PC-9 (cell line): Measurements from ENCODE around the gene EPB42. TPM values are rescaled to one million over a fixed set of nuclear protein-coding genes. Genes with fewer than 3 reads are reported as not detected.

Source experiments
- BruUV-seq: library from RNA; stranded (reverse); fragments of 400-500 nt; replicated peaks from 2 replicates; lab custom pipeline; 2021; lab: Mats Ljungman, UMichigan
- CTCF ChIA-PET: fragments of 300-600 bp; sonication (Branson Sonifier 250); formaldehyde crosslinking; loops from one replicate; lab custom pipeline; 2022; ENCODE audit warnings: antibody characterized with exemption; lab: Charles Lee
- POLR2A ChIA-PET: fragments of 300-600 bp; sonication (Branson Sonifier 250); formaldehyde crosslinking; loops from one replicate; lab custom pipeline; 2022; ENCODE audit warnings: antibody characterized with exemption; ENCODE audit not compliant: unreplicated experiment; lab: Charles Lee
- DNase-seq, 2 experiments: peaks; one replicate each; pipeline versions ENCODE4 v3.0.0 to v3.0.0-alpha.2; 2015 to 2022; ENCODE audit warnings: mixed read lengths in 1 of 2
- H2AFZ ChIP-seq: fragments of 200-600 bp; sonication (generic); 2 replicates; pipeline ENCODE4 v1.8.1; 2017; ENCODE audit warnings: antibody characterized with exemption
- H3F3A ChIP-seq: fragments of 200-600 bp; sonication (generic); 2 replicates; pipeline ENCODE4 v1.8.1; 2017; ENCODE audit warnings: antibody characterized with exemption, mild to moderate bottlenecking, low read depth; ENCODE audit not compliant: insufficient read depth
- H3K27ac ChIP-seq: fragments of 200-600 bp; sonication (generic); 2 replicates; pipeline ENCODE4 v1.6.1; 2016; ENCODE audit warnings: mixed run types
- H3K27me3 ChIP-seq: fragments of 200-600 bp; sonication (generic); 2 replicates; pipeline ENCODE4 v1.6.1; 2016; ENCODE audit warnings: low read depth, mixed run types; ENCODE audit not compliant: insufficient read depth
- H3K36me3 ChIP-seq: fragments of 200-600 bp; sonication (generic); 2 replicates; pipeline ENCODE4 v1.6.1; 2016; ENCODE audit warnings: low read depth, mixed run types
- H3K4me1 ChIP-seq: fragments of 200-600 bp; sonication (generic); replicated peaks from 2 replicates; pipeline ENCODE4 v1.6.1; 2016; ENCODE audit warnings: mixed run types; ENCODE audit not compliant: insufficient read depth
- H3K4me2 ChIP-seq: fragments of 200-600 bp; sonication (generic); 2 replicates; pipeline ENCODE4 v1.6.1; 2017; ENCODE audit warnings: mixed run types
- H3K4me3 ChIP-seq: fragments of 200-600 bp; sonication (generic); 2 replicates; pipeline ENCODE4 v1.6.1; 2016; ENCODE audit warnings: mixed run types
- H3K79me2 ChIP-seq: fragments of 200-600 bp; sonication (generic); 2 replicates; pipeline ENCODE4 v1.6.1; 2017; ENCODE audit warnings: low read depth, mixed run types
- H3K9me2 ChIP-seq: fragments of 200-600 bp; sonication (generic); 2 replicates; pipeline ENCODE4 v1.8.1; 2017; ENCODE audit warnings: mild to moderate bottlenecking; ENCODE audit not compliant: insufficient read depth
- H3K9me3 ChIP-seq: fragments of 200-600 bp; sonication (generic); 2 replicates; pipeline ENCODE4 v1.8.1; 2016; ENCODE audit warnings: low read depth; ENCODE audit not compliant: insufficient read depth
- H4K20me1 ChIP-seq: fragments of 200-600 bp; sonication (generic); 2 replicates; pipeline ENCODE4 v1.8.1; 2017; ENCODE audit not compliant: insufficient read depth
- EZH2 ChIP-seq: fragments of 200-600 bp; sonication (generic); IDR thresholded peaks from 2 replicates; pipeline ENCODE4 v1.8.0; 2017; ENCODE audit warnings: antibody characterized with exemption, low read depth
- intact Hi-C: fragments of 100-400 bp; cut with micrococcal nuclease; formaldehyde crosslinking; loops from one replicate; pipeline ENCODE4 v1.10.0; 2022; ENCODE audit not compliant: unreplicated experiment
- total RNA-seq: library from RNA; stranded (reverse); gene quantifications from 2 replicates; pipeline ENCODE4 v1.2.3, GENCODE V29; 2021
- TF ChIP-seq, protein P1 (sequence below): fragments of 200-600 bp; sonication (generic); conservative IDR thresholded peaks from 2 replicates; pipeline ENCODE4 v1.6.1; 2017; ENCODE audit warnings: mixed run types, antibody characterized with exemption, mild to moderate bottlenecking, moderate library complexity

The EPB42 gene
- total RNA-seq, 1 experiment from 2014 or later = not detected

DNA sequence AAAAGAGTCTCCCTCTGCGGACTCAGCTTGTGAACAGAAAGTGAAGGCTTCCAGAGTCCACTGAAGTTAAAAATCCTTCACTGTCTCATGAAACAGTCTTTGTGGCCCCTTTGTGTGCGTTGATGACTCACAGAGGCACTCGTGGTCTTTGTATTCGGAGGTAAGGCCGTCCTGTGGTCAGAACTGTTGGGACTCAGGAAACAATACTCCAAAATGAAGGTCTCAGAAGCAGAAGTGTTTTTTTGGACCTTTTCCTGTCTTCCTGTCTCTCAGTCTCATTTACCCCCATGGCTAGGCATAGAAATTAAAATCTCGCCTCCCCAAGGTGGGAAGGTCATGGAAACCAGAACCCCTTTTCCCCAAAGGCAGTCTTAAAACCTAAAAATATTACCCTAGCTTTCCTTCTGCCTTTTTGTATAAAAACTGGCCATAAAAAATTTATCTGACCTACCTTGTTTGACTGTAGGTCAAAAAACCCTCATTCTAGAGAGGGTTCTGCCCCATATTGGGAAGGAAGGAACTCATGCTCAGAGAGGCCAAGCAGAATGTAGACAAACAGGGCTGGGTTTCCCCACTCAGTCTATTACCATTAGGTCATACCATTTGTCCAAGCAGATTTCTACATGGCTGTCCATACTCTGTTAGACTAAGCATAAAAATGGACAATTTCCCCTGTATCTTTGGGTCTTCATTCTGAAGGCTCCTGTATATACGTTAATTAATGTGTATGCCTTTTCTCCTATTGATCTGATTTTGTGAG is 19.1 kb upstream of the EPB42 start:
- Histone ChIP-seq H3K4me1 (peaks cover 32% of the 10 kb centered on the region), H3K4me2 (no peak overlapping the region), H3K4me3 (no peak overlapping the region), H3F3A (peaks cover 19% of the 10 kb centered on the region; the same call in 1 of the 2 replicates), H2AFZ (no peak overlapping the region), H3K9me2 (no peaks in the 10 kb centered on the region), H4K20me1 (no peaks in the 10 kb centered on the region), H3K27ac (no peak overlapping the region), H3K36me3 (no peaks in the 10 kb centered on the region), H3K9me3 (no peaks in the 10 kb centered on the region), H3K27me3 (no peaks in the 10 kb centered on the region), H3K79me2 (no peaks in the 10 kb centered on the region)
- TF ChIP-seq, protein P1, sequence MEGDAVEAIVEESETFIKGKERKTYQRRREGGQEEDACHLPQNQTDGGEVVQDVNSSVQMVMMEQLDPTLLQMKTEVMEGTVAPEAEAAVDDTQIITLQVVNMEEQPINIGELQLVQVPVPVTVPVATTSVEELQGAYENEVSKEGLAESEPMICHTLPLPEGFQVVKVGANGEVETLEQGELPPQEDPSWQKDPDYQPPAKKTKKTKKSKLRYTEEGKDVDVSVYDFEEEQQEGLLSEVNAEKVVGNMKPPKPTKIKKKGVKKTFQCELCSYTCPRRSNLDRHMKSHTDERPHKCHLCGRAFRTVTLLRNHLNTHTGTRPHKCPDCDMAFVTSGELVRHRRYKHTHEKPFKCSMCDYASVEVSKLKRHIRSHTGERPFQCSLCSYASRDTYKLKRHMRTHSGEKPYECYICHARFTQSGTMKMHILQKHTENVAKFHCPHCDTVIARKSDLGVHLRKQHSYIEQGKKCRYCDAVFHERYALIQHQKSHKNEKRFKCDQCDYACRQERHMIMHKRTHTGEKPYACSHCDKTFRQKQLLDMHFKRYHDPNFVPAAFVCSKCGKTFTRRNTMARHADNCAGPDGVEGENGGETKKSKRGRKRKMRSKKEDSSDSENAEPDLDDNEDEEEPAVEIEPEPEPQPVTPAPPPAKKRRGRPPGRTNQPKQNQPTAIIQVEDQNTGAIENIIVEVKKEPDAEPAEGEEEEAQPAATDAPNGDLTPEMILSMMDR = no peak
- TF ChIP-seq EZH2 = no peak
- intact Hi-C loops = no loop called here
- ChIA-PET CTCF (no interaction called here), POLR2A (no interaction called here)
- no TSS peak for BruUV-seq
- DNase-seq = no peak

DNA sequence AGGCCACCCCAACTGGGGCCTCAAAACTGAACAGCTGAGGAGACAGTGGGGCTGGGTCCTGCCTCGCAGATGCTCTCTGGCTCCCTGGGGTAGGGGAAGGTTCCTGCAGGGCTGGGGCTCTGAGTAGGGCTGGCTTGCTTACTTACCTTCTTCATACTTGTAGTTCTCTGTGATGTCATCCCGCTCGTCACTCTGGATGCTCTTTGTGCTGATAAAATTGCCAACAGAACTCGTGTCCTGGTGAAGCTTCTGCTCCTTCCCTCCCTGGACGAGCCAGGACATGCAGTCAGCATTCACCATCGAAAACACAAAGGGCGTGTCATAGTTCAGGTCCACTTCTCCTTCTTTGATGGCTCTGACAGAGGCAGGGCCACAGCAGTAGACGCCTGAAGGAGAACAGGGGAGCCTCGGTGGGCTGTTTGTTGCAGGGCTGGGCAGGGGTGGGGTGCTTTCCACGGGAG is 17.9 kb upstream of the EPB42 start:
- H3K79me2 ChIP-seq = no peaks in the 10 kb centered on the region
- H3K4me1 ChIP-seq = peaks cover 20% of the 10 kb centered on the region
- intact Hi-C loops = no loop called here
- DNase-seq = no peak
- H3K27me3 ChIP-seq = no peaks in the 10 kb centered on the region
- H3K4me2 ChIP-seq = no peak overlapping the region
- no peaks in the 10 kb centered on the region for H3K9me3 ChIP-seq
- ChIA-PET CTCF (no interaction called here), POLR2A (no interaction called here)
- BruUV-seq = no TSS peak
- TF ChIP-seq EZH2 = no peak
- TF ChIP-seq, protein P1 = no peak
- H2AFZ ChIP-seq = no peak overlapping the region
- H3F3A ChIP-seq = peaks cover 8% of the 10 kb centered on the region; the same call in 1 of the 2 replicates
- no peaks in the 10 kb centered on the region for H3K36me3 ChIP-seq
- H3K27ac ChIP-seq = no peak overlapping the region
- no peak overlapping the region for H3K4me3 ChIP-seq
- H3K9me2 ChIP-seq = no peaks in the 10 kb centered on the region
- no peaks in the 10 kb centered on the region for H4K20me1 ChIP-seq

DNA sequence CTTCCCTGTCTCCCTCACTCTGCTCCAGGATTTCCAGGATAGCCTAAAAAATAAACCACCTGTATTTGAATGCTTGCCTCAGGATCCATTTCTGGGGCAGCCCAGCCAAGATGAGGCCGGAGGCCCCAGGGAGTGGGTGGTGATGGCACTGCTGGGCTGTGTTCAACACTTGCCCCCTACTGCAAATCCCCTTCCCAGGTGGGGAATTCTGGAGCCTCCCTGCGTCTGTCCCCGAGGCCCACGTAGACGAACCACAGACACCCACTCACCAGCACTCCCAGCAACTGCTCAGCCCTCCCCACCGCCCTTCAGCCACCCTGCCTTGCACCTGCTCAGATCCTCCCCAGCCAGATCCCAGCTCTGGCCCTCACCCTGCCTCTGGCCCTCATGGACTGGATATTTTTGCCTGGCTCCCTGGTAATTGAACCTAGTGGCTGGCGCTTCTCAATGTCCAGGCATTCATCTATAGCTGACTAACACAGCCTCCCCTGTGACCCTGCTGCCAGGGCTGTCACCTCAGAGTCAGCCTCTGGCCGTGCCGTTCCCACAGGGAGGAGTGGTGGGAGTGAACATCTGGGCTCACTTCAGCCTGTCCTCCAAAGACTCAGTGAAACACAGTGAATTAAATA is 17.1 kb upstream of the EPB42 start:
- no TSS peak for BruUV-seq
- POLR2A ChIA-PET = no interaction called here
- intact Hi-C loops = no loop called here

More for the DNA sequence above, 17.1 kb upstream of the EPB42 start:
- H2AFZ ChIP-seq = no peak overlapping the region
- H3F3A ChIP-seq = peaks cover 3% of the 10 kb centered on the region; the same call in 1 of the 2 replicates
- H3K9me3 ChIP-seq = no peaks in the 10 kb centered on the region
- no peak overlapping the region for H3K4me3 ChIP-seq
- CTCF ChIA-PET = no interaction called here
- DNase-seq = no peak
- H3K79me2 ChIP-seq = no peaks in the 10 kb centered on the region
- H3K36me3 ChIP-seq = no peaks in the 10 kb centered on the region
- TF ChIP-seq, protein P1 = no peak
- no peak for TF ChIP-seq EZH2
- H3K4me1 ChIP-seq = peaks cover 18% of the 10 kb centered on the region
- no peaks in the 10 kb centered on the region for H3K27me3 ChIP-seq
- H3K9me2 ChIP-seq = no peaks in the 10 kb centered on the region
- H4K20me1 ChIP-seq = no peaks in the 10 kb centered on the region
- no peak overlapping the region for H3K4me2 ChIP-seq
- no peak overlapping the region for H3K27ac ChIP-seq
